HUDEP-2 (cell line): Measurements from ENCODE around the gene NCEH1.
A peak's percentile ranks its signal among the peaks of the same experiment; 100 is the strongest.
"Not testable (repeated sequence)": the region's sequence is repeated elsewhere in the genome, so short reads cannot be mapped to it uniquely, and the experiment has no call there.

Experiments
- DNase-seq, 76 experiments: peaks; one replicate each; lab custom pipeline; 2025; ENCODE audit not compliant: unreplicated experiment in 76 of 76; lab: John Stamatoyannopoulos, UW

Gene NCEH1

DNA sequence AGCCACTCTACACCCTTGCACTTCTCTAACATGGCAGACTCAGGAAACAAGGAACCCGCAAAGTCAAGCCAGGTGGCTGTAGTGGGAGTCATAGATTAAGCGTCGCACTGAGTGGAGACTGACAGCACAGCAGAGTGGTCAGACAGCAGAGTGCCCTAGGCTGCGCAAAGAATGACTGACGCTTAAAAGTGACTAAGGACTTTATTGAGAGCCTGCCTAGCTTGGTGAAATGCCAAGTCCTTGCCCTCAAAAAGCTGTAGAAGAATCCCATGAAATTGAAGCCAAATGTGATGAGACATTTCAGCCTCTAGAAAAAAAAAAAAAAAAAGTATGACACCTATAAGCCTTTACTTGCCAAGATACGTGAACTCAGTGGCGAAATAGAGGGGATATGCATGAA lies 30.2 kb downstream of the NCEH1 start:
- DNase-seq: peak in 3 of 76 experiments; percentile 6 to 16 (median 8)

GRCh38 chr3:172679599-172679998 lies 31.3 kb downstream of the NCEH1 start:
- DNase-seq: no peak

GRCh38 chr3:172678068-172678467 lies 32.8 kb downstream of the NCEH1 start:
- DNase-seq: no peak

DNA sequence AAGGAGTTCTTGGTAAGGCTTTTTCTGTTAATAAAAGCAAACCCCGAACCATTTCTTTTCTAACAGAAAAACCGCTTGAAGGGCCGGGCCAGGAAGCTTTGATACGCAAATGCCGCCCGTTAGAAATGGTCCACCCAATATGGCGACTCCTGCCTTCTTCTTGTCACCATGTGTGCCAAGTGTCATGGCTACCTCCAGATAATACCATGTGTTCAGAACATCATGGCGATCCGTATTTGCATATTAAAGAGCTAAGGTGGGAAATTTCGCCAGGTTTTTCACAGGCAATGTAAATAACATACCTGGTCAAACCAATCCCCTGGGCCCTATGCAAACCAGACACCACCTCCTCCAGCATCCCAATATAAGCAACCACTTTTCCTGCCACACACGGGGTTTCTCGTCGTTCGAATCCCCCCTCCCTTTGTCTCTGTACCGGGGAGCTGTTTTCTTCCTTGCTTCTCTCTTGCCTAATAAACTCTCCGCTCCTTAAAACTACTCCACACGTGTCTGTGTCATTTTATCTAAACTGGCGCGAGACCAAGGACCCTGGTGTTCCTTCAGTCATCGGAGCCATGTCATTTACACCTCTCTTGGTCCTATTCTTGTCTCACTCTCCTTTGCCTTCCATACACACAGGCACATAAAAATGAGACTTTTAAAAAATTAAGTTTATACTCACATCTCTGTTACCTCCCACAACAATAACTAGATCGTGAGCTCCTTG lies 34.5 kb downstream of the NCEH1 start:
- DNase-seq: no peak

GRCh38 chr3:172675441-172676193 lies 35.2 kb downstream of the NCEH1 start:
- DNase-seq: peak in 27 of 76 experiments; percentile 4 to 56 (median 26)

DNA sequence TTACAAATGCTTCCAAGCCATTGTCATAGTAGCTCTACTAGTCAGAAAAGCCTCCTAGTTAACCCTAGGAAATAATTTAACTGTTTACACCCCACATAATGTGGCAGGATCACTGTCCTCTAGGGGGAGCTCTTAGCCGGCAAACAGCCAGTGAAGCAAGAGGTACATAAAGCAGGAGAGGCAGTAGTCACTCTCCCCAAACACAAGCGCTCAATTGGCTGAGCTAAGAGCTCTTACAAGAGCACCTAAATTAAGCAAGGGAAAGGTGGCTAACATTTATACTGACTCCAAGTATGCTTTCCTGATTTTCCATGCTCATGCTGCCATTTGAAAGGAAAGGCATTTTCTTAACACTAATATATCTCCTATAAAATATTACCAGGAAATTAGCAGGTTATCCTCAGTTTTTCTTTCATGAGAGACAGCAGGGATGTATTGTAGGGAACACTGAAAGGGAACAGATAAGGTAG lies 37.6 kb downstream of the NCEH1 start:
- peak in 74 of 76 experiments; percentile 2 to 90 (median 68) for DNase-seq

DNA sequence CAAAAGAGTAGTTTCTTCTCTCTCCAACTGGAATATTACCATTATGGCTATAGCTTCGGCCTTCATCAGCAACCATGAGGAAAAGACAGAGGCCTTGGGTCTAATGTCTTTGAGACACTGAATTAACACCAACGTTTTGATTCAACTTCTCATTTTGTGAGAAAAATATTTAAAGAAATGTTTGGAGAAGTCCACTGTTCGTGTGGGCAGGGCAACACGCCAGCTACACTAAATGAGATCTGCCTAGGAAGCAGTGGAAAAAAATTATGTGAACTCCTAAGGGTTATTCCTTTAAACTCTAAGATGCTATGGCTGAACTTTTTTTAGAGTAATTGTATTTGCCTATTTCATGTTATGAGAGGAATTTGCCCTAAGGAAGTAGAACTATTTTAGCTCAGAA lies 41.8 kb downstream of the NCEH1 start:
- no peak for DNase-seq

DNA sequence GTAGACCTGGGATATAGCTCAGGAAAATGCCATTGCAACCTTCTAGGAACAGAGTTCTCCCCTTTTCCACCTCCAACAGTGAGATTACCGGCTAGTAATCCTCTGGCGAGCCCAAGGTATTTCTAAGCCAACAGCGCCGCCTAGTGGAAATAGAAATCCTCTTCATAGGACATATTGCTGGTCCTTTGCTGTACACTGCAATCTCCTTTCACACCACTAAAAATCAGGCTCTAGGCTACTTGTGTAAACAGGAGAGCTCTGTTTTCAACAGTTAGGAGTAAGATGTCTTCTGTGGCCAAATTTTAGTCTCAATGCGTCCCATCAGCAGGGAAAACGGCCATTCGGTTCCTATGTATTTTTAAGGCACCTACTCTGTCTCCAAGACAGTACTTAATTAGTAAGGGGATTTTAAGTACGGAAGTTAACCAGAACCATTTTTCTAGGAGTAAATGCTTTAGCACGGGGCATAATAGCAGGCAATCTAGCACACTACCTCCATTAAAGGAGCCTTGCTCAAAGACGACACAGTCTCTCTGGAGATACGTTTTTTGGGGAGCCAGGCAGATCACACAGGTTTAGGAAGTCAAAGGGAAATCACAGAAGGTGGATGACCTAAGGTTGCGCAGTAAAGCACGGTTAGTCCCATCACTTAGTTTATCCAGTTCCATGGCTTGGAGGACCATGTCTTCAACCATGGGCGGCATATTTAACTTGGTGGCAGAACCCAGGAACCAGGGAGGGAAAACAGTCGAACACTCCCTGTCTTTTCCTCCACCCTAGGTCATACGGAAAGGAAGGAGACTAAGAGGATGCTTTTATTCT lies 43.8 kb downstream of the NCEH1 start:
- DNase-seq: peak in 68 of 76 experiments; percentile 2 to 78 (median 47)

DNA sequence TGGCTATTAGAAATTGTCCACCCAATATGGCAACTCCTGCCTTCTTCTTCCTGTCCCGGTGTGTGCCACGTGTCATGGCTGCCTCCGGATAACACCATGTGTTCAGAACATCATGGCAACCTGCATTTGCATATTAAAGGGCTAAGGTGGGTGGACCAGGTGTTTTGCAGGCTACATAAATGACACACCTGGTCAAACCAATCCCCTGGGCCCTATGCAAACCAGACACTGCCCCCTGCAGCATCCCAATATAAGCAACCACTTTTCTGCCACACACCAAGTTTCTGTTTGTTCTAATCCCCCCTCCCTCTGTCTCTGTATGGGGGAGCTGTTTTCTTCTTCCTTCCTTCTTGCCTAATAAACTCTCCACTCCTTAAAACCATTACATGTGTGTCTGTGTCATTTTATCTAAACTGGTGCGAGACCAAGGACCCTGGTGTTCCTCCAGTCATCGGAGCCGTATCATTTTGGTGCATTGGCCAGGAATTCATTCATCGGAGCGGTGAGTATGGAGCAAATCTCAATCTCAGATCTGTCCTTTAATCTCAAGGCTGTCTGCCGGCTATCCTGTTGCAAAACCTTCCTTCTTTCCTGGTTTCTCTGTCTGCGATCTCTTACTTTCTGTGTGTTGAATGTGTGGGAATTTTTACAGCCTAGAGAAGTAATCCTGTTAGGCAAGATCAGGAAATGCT lies 44.5 kb downstream of the NCEH1 start:
- no peak for DNase-seq

DNA sequence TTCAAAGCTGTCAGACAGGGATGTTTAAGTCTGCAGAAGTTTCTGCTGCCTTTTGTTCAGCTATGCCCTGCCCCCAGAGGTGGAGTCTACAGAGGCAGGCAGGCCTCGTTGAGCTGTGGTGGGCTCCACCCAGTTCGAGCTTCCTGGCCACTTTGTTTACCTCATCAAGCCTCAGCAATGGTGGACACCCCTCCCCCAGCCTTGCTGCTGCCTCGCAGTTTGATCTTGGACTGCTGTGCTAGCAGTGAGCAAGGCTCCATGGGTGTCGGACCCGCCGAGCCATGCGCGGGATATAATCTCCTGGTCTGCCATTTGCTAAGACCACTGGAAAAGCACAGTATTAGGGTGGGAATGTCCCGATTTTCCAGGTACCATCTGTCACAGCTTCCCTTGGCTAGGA lies 45.4 kb downstream of the NCEH1 start:
- not testable (repeated sequence) for DNase-seq

GRCh38 chr3:172660421-172660820 lies 50.4 kb downstream of the NCEH1 start:
- DNase-seq: not testable (repeated sequence)

DNA sequence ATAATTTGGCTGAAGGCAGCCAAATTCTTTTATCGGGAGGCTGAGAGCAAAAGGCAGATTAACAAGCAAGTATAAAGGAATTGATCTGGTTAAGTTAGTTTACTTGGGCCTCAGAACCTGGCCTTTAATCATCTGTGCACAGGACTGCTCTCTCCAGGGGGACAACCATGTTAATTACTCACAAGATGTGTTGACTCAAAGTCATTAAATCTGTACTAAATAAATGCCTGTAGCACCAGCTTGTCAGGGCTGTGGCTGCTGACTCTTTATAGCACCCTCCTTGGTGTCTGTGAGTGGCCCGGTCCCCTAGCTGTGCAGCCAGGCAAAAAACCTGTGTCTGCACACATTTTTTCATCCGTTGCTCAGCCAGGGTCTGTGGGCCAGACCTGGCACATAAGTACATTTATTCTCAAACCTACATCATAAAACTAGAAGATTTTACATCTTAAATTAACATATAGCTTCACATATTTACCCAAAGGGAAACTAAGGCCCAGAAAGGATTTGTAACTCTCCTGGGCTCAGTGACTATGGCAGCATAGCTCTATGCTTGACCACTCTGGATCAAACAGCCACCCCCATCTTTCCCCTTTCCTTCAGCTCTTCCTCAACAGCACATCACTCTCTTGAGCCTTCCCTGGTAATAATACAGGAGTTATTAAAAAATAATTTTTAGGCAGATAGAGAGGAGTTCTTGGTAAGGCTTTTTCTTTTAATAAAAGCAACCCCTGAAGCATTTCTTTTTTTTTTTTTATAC lies 51.4 kb downstream of the NCEH1 start:
- no peak for DNase-seq

- DNase-seq: no peak
Observed at GRCh38 chr3:172658344-172659245, 52.3 kb downstream of the NCEH1 start.

DNA sequence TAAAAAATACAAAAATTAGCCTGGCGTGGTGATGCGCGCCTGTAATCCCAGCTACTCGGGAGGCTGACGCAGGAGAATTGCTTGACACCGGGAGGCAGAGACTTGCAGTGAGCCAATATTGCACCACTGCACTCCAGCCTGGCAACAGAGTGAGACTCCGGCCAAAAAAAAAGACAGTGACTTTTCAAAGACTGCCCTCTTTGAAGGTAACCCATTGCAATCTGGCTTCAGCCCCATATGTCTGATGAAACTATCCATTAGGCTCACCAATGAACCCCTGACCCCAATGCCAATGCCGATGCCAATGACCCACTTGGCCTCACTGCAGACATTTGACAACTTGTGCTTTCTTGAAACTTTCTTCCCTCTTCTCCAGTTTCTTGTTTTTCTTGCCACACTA lies 54.3 kb downstream of the NCEH1 start:
- DNase-seq: no peak

DNA sequence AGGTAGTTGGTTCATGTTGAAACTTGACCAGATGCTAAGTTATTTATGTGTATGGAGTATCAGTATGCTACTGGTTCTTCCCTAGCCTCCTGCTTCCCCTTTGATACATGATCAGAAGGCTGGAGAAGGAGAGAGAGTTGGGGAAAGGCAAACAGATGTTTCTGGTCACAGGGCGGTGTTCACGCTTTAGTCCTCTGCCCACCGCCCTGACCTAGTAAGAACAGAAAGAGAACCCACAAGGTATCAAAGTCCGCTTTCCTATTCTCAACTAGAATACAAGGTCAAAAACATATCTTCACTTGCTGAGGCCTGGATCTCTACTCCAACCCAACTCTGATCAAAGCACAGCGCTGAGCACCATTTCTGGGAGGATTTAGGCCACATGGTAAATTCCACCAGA lies 55.5 kb downstream of the NCEH1 start:
- DNase-seq: no peak

- DNase-seq: no peak
Observed at GRCh38 chr3:172654470-172654869, 56.4 kb downstream of the NCEH1 start.

DNA sequence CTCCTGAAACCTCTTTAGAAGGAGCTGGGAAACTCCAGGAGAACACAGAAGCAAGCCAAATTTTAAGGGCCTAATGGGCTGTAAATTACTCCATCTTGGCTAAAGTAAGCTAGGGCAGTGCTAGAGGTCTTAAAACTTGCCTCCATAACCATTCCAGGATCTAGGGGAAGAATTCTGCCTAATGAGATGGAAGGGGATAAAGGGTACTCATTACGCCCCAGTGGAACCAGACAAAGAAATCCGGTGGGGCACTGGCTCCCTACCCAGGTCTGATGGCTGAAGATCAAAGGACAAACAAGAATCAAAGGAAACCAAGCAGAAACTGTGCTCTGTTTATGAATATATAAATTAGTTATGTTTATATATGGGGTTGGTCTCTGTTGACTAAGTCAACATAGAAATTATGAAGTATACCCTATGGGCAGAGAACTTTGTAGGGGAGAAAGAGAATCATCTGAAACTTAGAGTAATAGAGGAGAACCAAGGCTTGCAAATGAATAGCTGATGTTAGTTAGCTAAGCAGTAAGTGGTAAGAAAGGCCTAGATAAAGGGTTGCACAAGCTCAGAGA lies 57.8 kb downstream of the NCEH1 start:
- no peak for DNase-seq

- no peak for DNase-seq
Observed at GRCh38 chr3:172651936-172652625, 58.8 kb downstream of the NCEH1 start.
